Astrocyte (in vitro differentiated cells and primary cell): Measurements from ENCODE around the gene NUP133. TPM values are rescaled to one million over a fixed set of nuclear protein-coding genes. Genes with fewer than 3 reads are reported as not detected.

ENCODE experiments used
- DNase-seq: peaks from one replicate; pipeline ENCODE4 v3.0.0-alpha.2; 2010; ENCODE audit warnings: low read depth
- FAIRE-seq: peaks from 2 replicates; lab custom pipeline; 2011; peaks lifted over from hg19 to GRCh38; lab: Jason Lieb, UNC
- H2AFZ ChIP-seq: 2 replicates; pipeline ENCODE4 v1.6.0; 2012; ENCODE audit warnings: low read depth, low read length, inconsistent platforms
- H3K27ac ChIP-seq: 2 replicates; pipeline ENCODE4 v1.5.1; 2011; ENCODE audit warnings: low read depth, low read length, inconsistent platforms
- H3K27me3 ChIP-seq: 2 replicates; pipeline ENCODE4 v1.6.0; 2011; ENCODE audit warnings: low read length, inconsistent platforms; ENCODE audit not compliant: insufficient read depth
- H3K36me3 ChIP-seq: 2 replicates; pipeline ENCODE4 v1.5.1; 2011; ENCODE audit warnings: low read length, inconsistent platforms; ENCODE audit not compliant: insufficient read depth
- H3K4me1 ChIP-seq: 2 replicates; pipeline ENCODE4 v1.5.1; 2011; ENCODE audit warnings: low read length, inconsistent platforms; ENCODE audit not compliant: insufficient read depth
- H3K4me2 ChIP-seq: 2 replicates; pipeline ENCODE4 v1.6.0; 2012; ENCODE audit warnings: low read length, inconsistent platforms
- H3K4me3 ChIP-seq: 2 replicates; pipeline ENCODE4 v1.5.1; 2011; ENCODE audit warnings: low read depth, mild to moderate bottlenecking, low read length, inconsistent platforms; ENCODE audit not compliant: insufficient read depth
- H3K79me2 ChIP-seq: 2 replicates; pipeline ENCODE4 v1.6.0; 2012; ENCODE audit warnings: mild to moderate bottlenecking, low read length, inconsistent platforms; ENCODE audit not compliant: insufficient read depth
- H3K9ac ChIP-seq: 2 replicates; pipeline ENCODE4 v1.6.0; 2012; ENCODE audit warnings: mild to moderate bottlenecking, low read length, inconsistent platforms
- H3K9me3 ChIP-seq: 2 replicates; pipeline ENCODE4 v1.5.1; 2012; ENCODE audit warnings: low read depth, mild to moderate bottlenecking, low read length, inconsistent platforms; ENCODE audit not compliant: insufficient read depth
- H4K20me1 ChIP-seq: 2 replicates; pipeline ENCODE4 v1.6.0; 2012; ENCODE audit warnings: low read length, inconsistent platforms; ENCODE audit not compliant: insufficient read depth
- H3K27ac Mint-ChIP-seq: one replicate; pipeline ENCODE4 v1.8.0; 2021; ENCODE audit warnings: mild to moderate bottlenecking, mixed read lengths; ENCODE audit not compliant: unreplicated experiment
- H3K27me3 Mint-ChIP-seq: one replicate; pipeline ENCODE4 v1.8.0; 2021; ENCODE audit warnings: low read depth, mixed read lengths; ENCODE audit not compliant: unreplicated experiment
- H3K36me3 Mint-ChIP-seq: one replicate; pipeline ENCODE4 v1.8.0; 2021; ENCODE audit warnings: low read depth, mixed read lengths; ENCODE audit not compliant: unreplicated experiment
- H3K4me1 Mint-ChIP-seq: one replicate; pipeline ENCODE4 v1.8.0; 2021; ENCODE audit warnings: low read depth, mixed read lengths; ENCODE audit not compliant: unreplicated experiment
- H3K4me3 Mint-ChIP-seq: one replicate; pipeline ENCODE4 v1.8.0; 2021; ENCODE audit warnings: mild to moderate bottlenecking, moderate library complexity, mixed read lengths; ENCODE audit not compliant: unreplicated experiment
- H3K9me3 Mint-ChIP-seq: one replicate; pipeline ENCODE4 v1.8.0; 2021; ENCODE audit warnings: mild to moderate bottlenecking, mixed read lengths; ENCODE audit not compliant: unreplicated experiment
- EZH2 ChIP-seq: IDR thresholded peaks from 2 replicates; pipeline ENCODE4 v1.6.1; 2012; ENCODE audit warnings: mild to moderate bottlenecking, low read length, inconsistent platforms; ENCODE audit not compliant: insufficient read depth
- total RNA-seq: library from RNA; stranded (reverse); gene quantifications from 2 replicates; pipeline ENCODE4 v1.2.1, GENCODE V29; 2021
- TF ChIP-seq, protein P1 (sequence below): IDR thresholded peaks from 2 replicates; pipeline ENCODE4 v1.5.1; 2011; ENCODE audit warnings: low read depth, mild to moderate bottlenecking, inconsistent platforms, low read length, moderate library complexity; ENCODE audit not compliant: insufficient read depth

NUP133 gene
- total RNA-seq, 1 donor from 2014 or later: 35.1 TPM

DNA sequence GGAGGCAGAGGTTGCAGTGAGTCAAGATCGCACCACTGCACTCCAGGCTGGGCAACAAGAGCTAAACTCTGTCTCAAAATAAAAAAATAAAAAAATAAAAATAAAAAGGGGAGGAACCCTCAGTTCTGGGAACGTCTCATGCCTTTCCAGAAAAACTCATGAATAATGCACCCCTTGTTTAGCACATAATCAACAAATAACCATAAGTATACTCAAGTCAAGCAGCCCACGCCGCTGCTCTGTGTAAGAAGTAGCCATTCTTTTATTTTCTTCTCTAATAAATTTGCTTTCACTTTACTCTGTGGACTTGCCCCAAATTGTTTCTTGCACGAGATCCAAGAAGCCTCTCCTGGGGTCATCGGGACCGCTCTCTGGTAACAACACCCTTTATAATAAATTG lies 59.8 kb downstream of the NUP133 start:
- Histone ChIP-seq H4K20me1 (no peaks in the 10 kb centered on the region), H3K36me3 (peaks cover 13% of the 10 kb centered on the region), H3K9ac (no peak overlapping the region), H3K4me3 (no peak overlapping the region), H3K27ac (no peak overlapping the region), H3K27me3 (no peaks in the 10 kb centered on the region), H2AFZ (no peak overlapping the region), H3K79me2 (no peaks in the 10 kb centered on the region), H3K4me2 (no peak overlapping the region), H3K4me1 (no peaks in the 10 kb centered on the region), H3K9me3 (no peaks in the 10 kb centered on the region)
- TF ChIP-seq EZH2: no peak
- TF ChIP-seq, protein P1, sequence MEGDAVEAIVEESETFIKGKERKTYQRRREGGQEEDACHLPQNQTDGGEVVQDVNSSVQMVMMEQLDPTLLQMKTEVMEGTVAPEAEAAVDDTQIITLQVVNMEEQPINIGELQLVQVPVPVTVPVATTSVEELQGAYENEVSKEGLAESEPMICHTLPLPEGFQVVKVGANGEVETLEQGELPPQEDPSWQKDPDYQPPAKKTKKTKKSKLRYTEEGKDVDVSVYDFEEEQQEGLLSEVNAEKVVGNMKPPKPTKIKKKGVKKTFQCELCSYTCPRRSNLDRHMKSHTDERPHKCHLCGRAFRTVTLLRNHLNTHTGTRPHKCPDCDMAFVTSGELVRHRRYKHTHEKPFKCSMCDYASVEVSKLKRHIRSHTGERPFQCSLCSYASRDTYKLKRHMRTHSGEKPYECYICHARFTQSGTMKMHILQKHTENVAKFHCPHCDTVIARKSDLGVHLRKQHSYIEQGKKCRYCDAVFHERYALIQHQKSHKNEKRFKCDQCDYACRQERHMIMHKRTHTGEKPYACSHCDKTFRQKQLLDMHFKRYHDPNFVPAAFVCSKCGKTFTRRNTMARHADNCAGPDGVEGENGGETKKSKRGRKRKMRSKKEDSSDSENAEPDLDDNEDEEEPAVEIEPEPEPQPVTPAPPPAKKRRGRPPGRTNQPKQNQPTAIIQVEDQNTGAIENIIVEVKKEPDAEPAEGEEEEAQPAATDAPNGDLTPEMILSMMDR: no peak
- Mint-ChIP-seq H3K27me3 (no peaks in the 10 kb centered on the region), H3K9me3 (no peaks in the 10 kb centered on the region), H3K4me3 (no peak overlapping the region), H3K36me3 (peaks cover 16% of the 10 kb centered on the region), H3K4me1 (peaks cover 5% of the 10 kb centered on the region), H3K27ac (no peak overlapping the region)
- FAIRE-seq (no peak), DNase-seq (no peak)

DNA sequence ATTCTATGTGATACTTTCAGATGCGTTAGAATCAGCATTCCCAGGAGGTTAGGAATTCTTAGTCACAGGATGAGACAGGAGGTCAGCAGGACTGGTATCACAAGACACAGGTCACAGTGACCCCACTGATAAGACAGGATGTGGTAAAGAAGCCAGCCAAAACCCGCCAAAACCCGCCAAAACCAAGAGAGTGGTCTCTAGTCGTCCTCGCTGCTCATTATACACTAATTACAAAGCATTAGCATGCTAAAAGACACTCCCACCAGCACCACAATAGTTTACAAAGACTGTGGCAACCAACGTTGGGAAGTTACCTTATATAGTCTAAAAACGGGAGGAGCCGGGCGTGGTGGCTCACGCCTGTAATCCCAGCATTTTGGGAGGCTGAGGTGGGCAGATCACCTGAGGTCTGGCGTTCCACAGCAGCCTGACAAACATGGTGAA lies 60.3 kb downstream of the NUP133 start:
- FAIRE-seq (no peak), DNase-seq (no peak)
- peaks cover 16% of the 10 kb centered on the region for H3K36me3 Mint-ChIP-seq
- Histone ChIP-seq H3K27me3 (no peaks in the 10 kb centered on the region), H3K36me3 (peaks cover 17% of the 10 kb centered on the region), H3K27ac (no peak overlapping the region), H3K79me2 (no peaks in the 10 kb centered on the region), H2AFZ (no peak overlapping the region), H3K9me3 (no peaks in the 10 kb centered on the region), H3K9ac (no peak overlapping the region), H3K4me3 (no peak overlapping the region), H3K4me2 (no peak overlapping the region), H3K4me1 (no peaks in the 10 kb centered on the region), H4K20me1 (no peaks in the 10 kb centered on the region)
- no peaks in the 10 kb centered on the region for H3K9me3 Mint-ChIP-seq
- peaks cover 5% of the 10 kb centered on the region for H3K4me1 Mint-ChIP-seq
- no peaks in the 10 kb centered on the region for H3K27me3 Mint-ChIP-seq
- no peak overlapping the region for H3K27ac Mint-ChIP-seq
- TF ChIP-seq, protein P1: no peak
- TF ChIP-seq EZH2: no peak
- no peak overlapping the region for H3K4me3 Mint-ChIP-seq

DNA sequence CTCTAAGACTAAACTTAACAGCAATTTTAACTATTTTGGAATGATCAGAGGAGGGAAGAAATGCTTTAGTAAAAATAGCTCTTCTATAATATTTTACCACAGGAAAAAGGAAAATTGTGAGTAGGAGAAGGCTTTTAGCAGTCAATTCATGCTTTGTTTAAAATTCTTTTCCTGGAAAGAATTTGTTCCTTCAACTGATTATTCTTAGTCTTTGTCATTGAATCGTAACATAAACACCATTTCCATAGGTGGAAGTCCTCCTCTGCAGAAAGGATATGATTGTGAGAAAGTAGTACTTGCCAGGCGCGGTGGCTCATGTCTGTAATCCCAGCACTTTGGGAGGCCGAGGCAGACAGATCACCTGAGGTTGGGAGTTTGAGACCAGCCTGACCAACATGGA lies 62.3 kb downstream of the NUP133 start:
- no peak overlapping the region for H3K27ac Mint-ChIP-seq
- Histone ChIP-seq H3K27me3 (no peaks in the 10 kb centered on the region), H2AFZ (no peak overlapping the region), H3K4me3 (no peak overlapping the region), H3K79me2 (no peaks in the 10 kb centered on the region), H3K36me3 (peaks cover 15% of the 10 kb centered on the region), H3K9me3 (no peaks in the 10 kb centered on the region), H3K4me2 (no peak overlapping the region), H4K20me1 (peaks cover 3% of the 10 kb centered on the region), H3K9ac (no peak overlapping the region), H3K4me1 (peaks cover 9% of the 10 kb centered on the region), H3K27ac (no peak overlapping the region)
- H3K36me3 Mint-ChIP-seq: peaks cover 16% of the 10 kb centered on the region
- no peak for DNase-seq
- H3K4me1 Mint-ChIP-seq: peaks cover 14% of the 10 kb centered on the region
- H3K9me3 Mint-ChIP-seq: no peaks in the 10 kb centered on the region
- no peak for TF ChIP-seq EZH2
- H3K4me3 Mint-ChIP-seq: no peak overlapping the region
- no peaks in the 10 kb centered on the region for H3K27me3 Mint-ChIP-seq
- FAIRE-seq: no peak
